Body of pancreas (tissue), 4 donors: ENCODE results near the gene HAUS7. TPM values are rescaled to one million over a fixed set of nuclear protein-coding genes. Genes with fewer than 3 reads are reported as not detected.

ENCODE experiments used
- ATAC-seq: fragments of 150-250 bp; one replicate; pipeline ENCODE4 v1.9.1; 2016
- DNase-seq, 4 donors: peaks; one replicate each; pipeline ENCODE4 v3.0.0-alpha.2; 2019
- H3K27ac ChIP-seq, 4 donors: fragments of 200-600 bp; sonication (generic); 1 replicate in 3 of 4; 2 replicates in 1 of 4; pipeline versions ENCODE4 v1.5.1 to v1.6.1; 2016 to 2019; ENCODE audit warnings: mild to moderate bottlenecking in 1 of 4, mixed read lengths in 1 of 4, moderate library complexity in 1 of 4
- H3K27me3 ChIP-seq, 2 donors: fragments of 200-600 bp; sonication (generic); one replicate each; pipeline ENCODE4 v1.6.0; 2016; ENCODE audit warnings: mild to moderate bottlenecking in 1 of 2
- H3K36me3 ChIP-seq, 2 donors: fragments of 200-600 bp; sonication (generic); replicated peaks in 1 of 2; 2 replicates each; pipeline ENCODE4 v1.5.1; 2016; ENCODE audit warnings: low read depth in 2 of 2; ENCODE audit not compliant: insufficient read depth in 1 of 2
- H3K4me1 ChIP-seq: fragments of 200-600 bp; sonication (generic); one replicate; pipeline ENCODE4 v1.6.0; 2016
- H3K4me3 ChIP-seq, 2 donors: fragments of 200-600 bp; sonication (generic); 1 replicate in 1 of 2; 2 replicates in 1 of 2; pipeline ENCODE4 v1.5.1; 2016 to 2019
- H3K9me3 ChIP-seq, 3 donors: fragments of 200-600 bp; sonication (generic); 1 replicate in 2 of 3; 2 replicates in 1 of 3; pipeline ENCODE4 v1.5.1; 2016
- CTCF ChIP-seq, 7 experiments: fragments of 450-650 bp in 4 of 7; fragments of 200-600 bp in 3 of 7; sonication (generic) in 3 of 7; IDR thresholded peaks; one replicate each; pipeline ENCODE4 v1.5.1; 2016 to 2019; ENCODE audit warnings: antibody characterized with exemption in 7 of 7
- POLR2A ChIP-seq, 3 donors: fragments of 450-650 bp; IDR thresholded peaks; one replicate each; pipeline ENCODE4 v1.6.1; 2016; ENCODE audit warnings: antibody characterized with exemption in 3 of 3, mild to moderate bottlenecking in 2 of 3
- WGBS, 2 donors: methylation state at CpG; one replicate each; pipeline ENCODE4 v1.1.5; 2017; 5-methylcytosine and 5-hydroxymethylcytosine counted together
- intact Hi-C: fragments of 100-400 bp; cut with DNase I; formaldehyde crosslinking; loops from one replicate; pipeline ENCODE4 v1.15.1; 2023
- total RNA-seq, 2 donors: library from RNA; depleted of rRNA; stranded (reverse); fragments of >200 nt; gene quantifications; one replicate each; pipeline ENCODE4 v1.1.0, GENCODE V29; 2016

Gene HAUS7
- total RNA-seq, 2 donors from 2014 or later, result 3.1 to 38.2 TPM

- intact Hi-C loops, result no loop called here
- no peak for TF ChIP-seq POLR2A (IDR thresholded peaks at IDR 0.05)
- TF ChIP-seq CTCF (IDR thresholded peaks at IDR 0.05), result no peak
- H3K4me3 ChIP-seq, result no peak overlapping the region
- no peak for ATAC-seq
- 67% methylated on average over 4 of the region's 11 CpGs; no CpG with 5 or more reads in 1 of the 2 donors for WGBS, 2 donors
- H3K4me1 ChIP-seq, result peaks cover 4% of the 10 kb centered on the region
- no peaks in the 10 kb centered on the region for H3K27me3 ChIP-seq
- DNase-seq, result no peak
- H3K36me3 ChIP-seq, result no peaks in the 10 kb centered on the region
- no peaks in the 10 kb centered on the region for H3K9me3 ChIP-seq
- no peak overlapping the region for H3K27ac ChIP-seq
Measured at GRCh38 chrX:153477364-153477857, 7.0 kb upstream of the HAUS7 start.

- no peak for ATAC-seq
- no peak for DNase-seq
- intact Hi-C loops, result no loop called here
- H3K9me3 ChIP-seq, result no peaks in the 10 kb centered on the region
- TF ChIP-seq CTCF (IDR thresholded peaks at IDR 0.05) (no peak), POLR2A (IDR thresholded peaks at IDR 0.05) (no peak)
- 80 to 84% methylated on average over 2 to 4 of the region's 16 CpGs for WGBS, 2 donors
- peaks cover 4% of the 10 kb centered on the region for H3K4me1 ChIP-seq
- H3K27me3 ChIP-seq, result no peaks in the 10 kb centered on the region
- no peak overlapping the region for H3K4me3 ChIP-seq
- H3K36me3 ChIP-seq, result no peaks in the 10 kb centered on the region
- H3K27ac ChIP-seq, result no peak overlapping the region
Measured at GRCh38 chrX:153476666-153477363, 6.4 kb upstream of the HAUS7 start.

- no peaks in the 10 kb centered on the region for H3K36me3 ChIP-seq
- H3K4me1 ChIP-seq, result peaks cover 4% of the 10 kb centered on the region
- 83 to 98% methylated on average over 7 to 9 of the region's 11 CpGs for WGBS, 2 donors
- TF ChIP-seq CTCF (IDR thresholded peaks at IDR 0.05) (no peak), POLR2A (IDR thresholded peaks at IDR 0.05) (no peak)
- intact Hi-C loops, result no loop called here
- H3K27me3 ChIP-seq, result no peaks in the 10 kb centered on the region
- no peak for ATAC-seq
- H3K9me3 ChIP-seq, result no peaks in the 10 kb centered on the region
- H3K27ac ChIP-seq, result no peak overlapping the region
- no peak overlapping the region for H3K4me3 ChIP-seq
- DNase-seq, result no peak
Measured at GRCh38 chrX:153475751-153476281, 5.4 kb upstream of the HAUS7 start.

GRCh38 chrX:153475271-153475670 lies 4.9 kb upstream of the HAUS7 start:
- no peak overlapping the region for H3K27ac ChIP-seq
- WGBS, 2 donors, result 86 to 90% methylated on average over 6 to 7 of the region's 7 CpGs
- ATAC-seq (no peak), DNase-seq (no peak)
- H3K27me3 ChIP-seq, result no peaks in the 10 kb centered on the region
- peaks cover 4% of the 10 kb centered on the region for H3K4me1 ChIP-seq
- H3K36me3 ChIP-seq, result no peaks in the 10 kb centered on the region
- TF ChIP-seq CTCF (IDR thresholded peaks at IDR 0.05) (no peak), POLR2A (IDR thresholded peaks at IDR 0.05) (no peak)
- H3K4me3 ChIP-seq, result no peak overlapping the region
- H3K9me3 ChIP-seq, result no peaks in the 10 kb centered on the region
- intact Hi-C loops, result no loop called here
